Loucy (cell line): ENCODE results near the gene RS1.

ENCODE experiments used
- H2AFZ ChIP-seq: fragments of 200-600 bp; sonication (generic); 2 replicates; pipeline ENCODE4 v1.6.0; 2016; ENCODE audit warnings: antibody characterized with exemption, mild to moderate bottlenecking, low read length, moderate library complexity
- H3F3A ChIP-seq: fragments of 200-600 bp; 2 replicates; pipeline ENCODE4 v1.6.0; 2016; ENCODE audit warnings: antibody characterized with exemption, low read depth, mild to moderate bottlenecking
- H3K27me3 ChIP-seq: fragments of 200-600 bp; sonication (generic); 2 replicates; pipeline ENCODE4 v1.6.1; 2014; ENCODE audit warnings: low read length, mild to moderate bottlenecking; ENCODE audit not compliant: insufficient read depth, poor library complexity, severe bottlenecking
- H3K36me3 ChIP-seq: fragments of 200-600 bp; sonication (generic); 2 replicates; pipeline ENCODE4 v1.6.1; 2016; ENCODE audit warnings: low read length; ENCODE audit not compliant: insufficient read depth
- H3K4me1 ChIP-seq: fragments of 200-600 bp; sonication (generic); 2 replicates; pipeline ENCODE4 v1.5.1; 2014; ENCODE audit warnings: low read length, mild to moderate bottlenecking; ENCODE audit not compliant: insufficient read depth, poor library complexity, severe bottlenecking
- H3K4me2 ChIP-seq: fragments of 200-600 bp; sonication (generic); 2 replicates; pipeline ENCODE4 v1.6.0; 2014; ENCODE audit warnings: antibody characterized with exemption, low read length, low read depth, mild to moderate bottlenecking; ENCODE audit not compliant: poor library complexity, severe bottlenecking
- H3K4me3 ChIP-seq: fragments of 200-600 bp; sonication (generic); 2 replicates; pipeline ENCODE4 v1.5.1; 2014; ENCODE audit warnings: low read length, mild to moderate bottlenecking, mixed read lengths; ENCODE audit not compliant: poor library complexity, severe bottlenecking
- H3K79me2 ChIP-seq: fragments of 200-600 bp; sonication (generic); 2 replicates; pipeline ENCODE4 v1.6.1; 2014; ENCODE audit warnings: low read length; ENCODE audit not compliant: insufficient read depth
- H3K9ac ChIP-seq: fragments of 200-600 bp; sonication (generic); 2 replicates; pipeline ENCODE4 v1.6.0; 2014; ENCODE audit warnings: mild to moderate bottlenecking, low read depth, low read length, moderate library complexity; ENCODE audit not compliant: poor library complexity, severe bottlenecking
- H3K9me2 ChIP-seq: fragments of 200-600 bp; sonication (generic); replicated peaks from 2 replicates; pipeline ENCODE4 v1.6.1; 2016; ENCODE audit warnings: low read depth, low read length, mixed read lengths
- H3K9me3 ChIP-seq: fragments of 200-600 bp; sonication (generic); 2 replicates; pipeline ENCODE4 v1.6.1; 2014; ENCODE audit warnings: mild to moderate bottlenecking, antibody characterized with exemption, low read length, low read depth; ENCODE audit not compliant: insufficient read depth
- H4K20me1 ChIP-seq: fragments of 200-600 bp; sonication (generic); 2 replicates; pipeline ENCODE4 v1.6.0; 2014; ENCODE audit warnings: antibody characterized with exemption, low read length, mild to moderate bottlenecking; ENCODE audit not compliant: insufficient read depth, poor library complexity, severe bottlenecking
- CTCF ChIP-seq: fragments of 200-600 bp; sonication (generic); conservative IDR thresholded peaks from 2 replicates; pipeline ENCODE4 v1.5.1; 2014; ENCODE audit warnings: mild to moderate bottlenecking, antibody characterized with exemption, low read length
- EZH2phosphoT487 ChIP-seq: fragments of 200-600 bp; IDR thresholded peaks from 2 replicates; pipeline ENCODE4 v1.6.1; 2018; ENCODE audit warnings: antibody characterized with exemption, mild to moderate bottlenecking, moderate library complexity, borderline replicate concordance

RS1 gene

GRCh38 chrX:18672008-18672407, at the start of gene RS1:
RS1 (minus strand) TSS chrX:18672108; CDS start chrX:18672068, 40 bp downstream.
- Histone ChIP-seq H3K27me3 (no peaks in the 10 kb centered on the region), H3K9ac (no peak within 1 kb of the TSS), H3K4me3 (no peak within 1 kb of the TSS), H3K4me1 (no peaks in the 10 kb centered on the region), H3K36me3 (no peaks in the 10 kb centered on the region), H4K20me1 (no peaks in the 10 kb centered on the region), H3F3A (no peaks in the 10 kb centered on the region), H3K9me2 (no peaks in the 10 kb centered on the region), H3K9me3 (no peaks in the 10 kb centered on the region), H3K4me2 (no peak within 1 kb of the TSS), H3K79me2 (no peaks in the 10 kb centered on the region), H2AFZ (no peak within 1 kb of the TSS)
- TF ChIP-seq CTCF = no peak
- TF ChIP-seq EZH2phosphoT487 = no peak

GRCh38 chrX:18719852-18720251, 47.9 kb upstream of the RS1 start:
- H3K9me2 ChIP-seq = no peaks in the 10 kb centered on the region
- H3K79me2 ChIP-seq = no peaks in the 10 kb centered on the region
- no peaks in the 10 kb centered on the region for H3K27me3 ChIP-seq
- H3K4me2 ChIP-seq = no peak overlapping the region
- no peaks in the 10 kb centered on the region for H3K36me3 ChIP-seq
- no peak overlapping the region for H3K9ac ChIP-seq
- no peaks in the 10 kb centered on the region for H3F3A ChIP-seq
- H3K9me3 ChIP-seq = no peaks in the 10 kb centered on the region
- no peak overlapping the region for H3K4me3 ChIP-seq
- no peak for TF ChIP-seq EZH2phosphoT487
- TF ChIP-seq CTCF = no peak
- H3K4me1 ChIP-seq = no peaks in the 10 kb centered on the region
- no peaks in the 10 kb centered on the region for H4K20me1 ChIP-seq
- H2AFZ ChIP-seq = no peak overlapping the region

DNA sequence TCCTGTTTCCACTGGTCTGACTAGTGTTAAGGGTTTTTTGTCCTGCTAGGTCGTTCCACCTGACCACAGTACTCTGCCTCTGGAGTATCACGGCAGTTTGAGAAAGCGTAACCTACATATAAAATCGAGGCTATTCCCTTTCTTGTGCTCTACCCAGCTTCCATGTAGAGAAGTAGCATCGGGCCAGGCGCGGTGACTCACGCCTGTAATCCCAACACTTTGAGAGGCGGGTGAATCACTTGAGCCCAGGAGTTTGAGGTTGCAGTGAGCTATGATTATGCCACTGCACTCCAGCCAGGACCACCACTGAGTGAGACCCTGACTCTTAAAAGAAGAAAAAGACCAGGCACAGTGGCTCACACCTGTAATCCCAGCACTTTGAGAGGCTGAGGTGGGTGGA, 43.0 kb upstream of the RS1 start:
- H3K4me2 ChIP-seq = no peak overlapping the region
- no peak overlapping the region for H3K4me3 ChIP-seq
- H3F3A ChIP-seq = no peaks in the 10 kb centered on the region
- H3K79me2 ChIP-seq = no peaks in the 10 kb centered on the region
- H3K9me3 ChIP-seq = no peaks in the 10 kb centered on the region
- no peaks in the 10 kb centered on the region for H3K27me3 ChIP-seq
- H4K20me1 ChIP-seq = no peaks in the 10 kb centered on the region
- no peaks in the 10 kb centered on the region for H3K36me3 ChIP-seq
- no peaks in the 10 kb centered on the region for H3K9me2 ChIP-seq
- H2AFZ ChIP-seq = no peak overlapping the region
- TF ChIP-seq EZH2phosphoT487 (no peak), CTCF (no peak)
- no peaks in the 10 kb centered on the region for H3K4me1 ChIP-seq
- no peak overlapping the region for H3K9ac ChIP-seq
